Omental fat pad (tissue), 4 donors: ENCODE results near the gene GALNT14. TPM values are rescaled to one million over a fixed set of nuclear protein-coding genes. Genes with fewer than 3 reads are reported as not detected.

ENCODE experiments used
- ATAC-seq: fragments of 150-250 bp; one replicate; pipeline ENCODE4 v1.9.1; 2016; ENCODE audit warnings: mild to moderate bottlenecking, moderate library complexity; ENCODE audit not compliant: low FRiP score
- DNase-seq: peaks from one replicate; pipeline ENCODE4 v3.0.0-alpha.2; 2019; ENCODE audit warnings: low spot score
- CTCF ChIP-seq, 3 donors: fragments of 450-650 bp; IDR thresholded peaks; one replicate each; pipeline ENCODE4 v1.5.1; 2016 to 2017; ENCODE audit warnings: antibody characterized with exemption in 3 of 3, mild to moderate bottlenecking in 3 of 3, moderate library complexity in 2 of 3
- total RNA-seq, 4 donors: library from RNA; depleted of rRNA; stranded (reverse); fragments of >200 nt; gene quantifications; one replicate each; pipeline ENCODE4 v1.1.0, GENCODE V29; 2016

The GALNT14 gene
- total RNA-seq, 4 donors from 2014 or later, result 0.65 to 2.6 (median 2.0) TPM

GRCh38 chr2:30926606-30927005 lies 211.6 kb downstream of the GALNT14 start:
- ATAC-seq, result no peak
- no peak for DNase-seq
- TF ChIP-seq CTCF (IDR thresholded peaks at IDR 0.05), result no peak

GRCh38 chr2:30923623-30924022 lies 214.6 kb downstream of the GALNT14 start:
- ATAC-seq, result no peak
- DNase-seq, result no peak
- TF ChIP-seq CTCF (IDR thresholded peaks at IDR 0.05), result no peak

- no peak for ATAC-seq
- DNase-seq, result no peak
Measured at GRCh38 chr2:30920511-30920910, 217.7 kb downstream of the GALNT14 start.

GRCh38 chr2:30915486-30915885 lies 222.8 kb downstream of the GALNT14 start:
- no peak for TF ChIP-seq CTCF (IDR thresholded peaks at IDR 0.05)
- ATAC-seq (no peak), DNase-seq (no peak)

More at GRCh38 chr2:30920511-30920910, 217.7 kb downstream of the GALNT14 start:
- TF ChIP-seq CTCF (IDR thresholded peaks at IDR 0.05), result no peak

GRCh38 chr2:30914456-30914855 lies 223.8 kb downstream of the GALNT14 start:
- TF ChIP-seq CTCF (IDR thresholded peaks at IDR 0.05), result no peak
- DNase-seq (no peak), ATAC-seq (no peak)

- TF ChIP-seq CTCF (IDR thresholded peaks at IDR 0.05), result no peak
- no peak for ATAC-seq
Measured at GRCh38 chr2:30912056-30912455, 226.2 kb downstream of the GALNT14 start.

GRCh38 chr2:30911327-30911726 lies 226.9 kb downstream of the GALNT14 start:
- ATAC-seq (no peak), DNase-seq (no peak)
- TF ChIP-seq CTCF (IDR thresholded peaks at IDR 0.05), result no peak

More at GRCh38 chr2:30912056-30912455, 226.2 kb downstream of the GALNT14 start:
- no peak for DNase-seq
